Stomach (tissue), 9 donors: ENCODE data around the gene HRH1. TPM values are rescaled to one million over a fixed set of nuclear protein-coding genes. Genes with fewer than 3 reads are reported as not detected.

ENCODE experiments used
- DNase-seq, 2 donors: peaks; one replicate each; pipeline versions ENCODE4 v3.0.0 to v3.0.0-alpha.2; 2013 to 2019
- H3K27ac ChIP-seq, 5 donors: fragments of 200-600 bp in 4 of 5; sonication (generic) in 4 of 5; one replicate each; pipeline ENCODE4 v1.5.1; 2013 to 2019; ENCODE audit warnings: mild to moderate bottlenecking in 1 of 5, moderate library complexity in 1 of 5
- H3K27me3 ChIP-seq, 3 donors: fragments of 200-600 bp; sonication (generic); one replicate each; pipeline ENCODE4 v1.5.1; 2017 to 2019; ENCODE audit warnings: mixed run types in 1 of 3
- H3K36me3 ChIP-seq, 4 donors: fragments of 200-600 bp; sonication (generic); 1 replicate in 3 of 4; 2 replicates in 1 of 4; pipeline ENCODE4 v1.5.1; 2016 to 2019
- H3K4me1 ChIP-seq, 4 donors: fragments of 200-600 bp; sonication (generic); one replicate each; pipeline ENCODE4 v1.5.1; 2016 to 2019
- H3K4me3 ChIP-seq, 4 donors: fragments of 200-600 bp; sonication (generic) in 3 of 4; one replicate each; pipeline ENCODE4 v1.5.1; 2016 to 2019; ENCODE audit warnings: mild to moderate bottlenecking in 1 of 4
- H3K9me3 ChIP-seq, 4 donors: fragments of 200-600 bp; sonication (generic); one replicate each; pipeline ENCODE4 v1.5.1; 2016 to 2019
- CTCF ChIP-seq, 7 experiments: fragments of 450-650 bp in 4 of 7; fragments of 200-600 bp in 3 of 7; sonication (generic) in 3 of 7; IDR thresholded peaks; one replicate each; pipeline ENCODE4 v1.5.1; 2016 to 2019; ENCODE audit warnings: antibody characterized with exemption in 7 of 7, control low read depth in 2 of 7, mild to moderate bottlenecking in 1 of 7
- EP300 ChIP-seq: sonication (generic); formaldehyde crosslinking; IDR thresholded peaks from one replicate; pipeline ENCODE4 v1.6.1; 2017; ENCODE audit warnings: antibody characterized with exemption
- POLR2A ChIP-seq, 4 donors: fragments of 450-650 bp; IDR thresholded peaks; one replicate each; pipeline ENCODE4 v1.6.1; 2016; ENCODE audit warnings: antibody characterized with exemption in 4 of 4, control low read depth in 2 of 4, mild to moderate bottlenecking in 1 of 4, moderate library complexity in 1 of 4
- POLR2AphosphoS5 ChIP-seq, 3 donors: sonication (generic); formaldehyde crosslinking; IDR thresholded peaks; one replicate each; pipeline ENCODE4 v1.6.1; 2016; ENCODE audit warnings: antibody characterized with exemption in 3 of 3
- WGBS, 5 donors: extraction: QIAGEN DNeasy Blood & Tissue Kit in 3 of 5; methylation state at CpG; one replicate each; pipeline versions ENCODE4 v1.1.5 to v1.1.7; 2013 to 2018; 5-methylcytosine and 5-hydroxymethylcytosine counted together
- intact Hi-C: fragments of 100-400 bp; cut with DNase I; formaldehyde crosslinking; loops from one replicate; pipeline ENCODE4 v1.15.1; 2023; ENCODE audit warnings: low total_unique reads
- polyA plus RNA-seq, 3 donors: library from polyadenylated mRNA; stranded (reverse); fragments of 200-250 nt; gene quantifications; one replicate each; pipeline ENCODE4 v1.2.3, GENCODE V29; 2013
- total RNA-seq, 5 donors: library from RNA; depleted of rRNA; stranded (reverse); fragments of >200 nt; gene quantifications; one replicate each; pipeline versions ENCODE4 v1.1.0 to v1.2.3, GENCODE V29; 2014 to 2016
- donor health status: healthy with polysubstance abuse.
- donor health status: Bipolar disorder and iron deficiency.
- donor health status: healthy.

The HRH1 gene
- total and polyA plus RNA-seq, 8 donors, result under 0.01 to 5.0 (median 0.37) TPM; not detected in 1

GRCh38 chr3:11276901-11277300 is 122.6 kb downstream of the HRH1 start:
- peaks cover 2 to 52% (median 28%) of the 10 kb centered on the region in 4 donors for H3K36me3 ChIP-seq

GRCh38 chr3:11282250-11283138 is 128.2 kb downstream of the HRH1 start:
- Histone ChIP-seq H3K36me3 (peaks cover 4 to 54% (median 39%) of the 10 kb centered on the region in 4 donors), H3K9me3 (peaks cover 0 to 4% (median 0%) of the 10 kb centered on the region in 4 donors), H3K27me3 (no peaks in the 10 kb centered on the region), H3K4me1 (peaks cover 10 to 52% (median 24%) of the 10 kb centered on the region in 4 donors), H3K27ac (peak overlapping the region in 4 of 5 donors; percentile 17 to 63 (median 54)), H3K4me3 (no peak overlapping the region)
- 56 to 76% (median 68%) methylated on average over 5 of the region's 5 CpGs for WGBS, 5 donors
- intact Hi-C loops, result no loop called here
- TF ChIP-seq CTCF (IDR thresholded peaks at IDR 0.05) (no peak), POLR2AphosphoS5 (IDR thresholded peaks at IDR 0.05) (no peak), POLR2A (IDR thresholded peaks at IDR 0.05) (no peak)
- DNase-seq, result peak in 1 of 2 donors; percentile 86

More at GRCh38 chr3:11276901-11277300, 122.6 kb downstream of the HRH1 start:
- DNase-seq, result no peak
- H3K27me3 ChIP-seq, result no peaks in the 10 kb centered on the region
- peaks cover 0 to 7% (median 0%) of the 10 kb centered on the region in 4 donors for H3K9me3 ChIP-seq
- 79 to 94% (median 92%) methylated on average over 2 of the region's 2 CpGs for WGBS, 5 donors
- H3K27ac ChIP-seq, result no peak overlapping the region
- TF ChIP-seq POLR2AphosphoS5 (IDR thresholded peaks at IDR 0.05) (no peak), POLR2A (IDR thresholded peaks at IDR 0.05) (no peak), CTCF (IDR thresholded peaks at IDR 0.05) (no peak), EP300 (no peak)
- peaks cover 15 to 48% (median 24%) of the 10 kb centered on the region in 4 donors for H3K4me1 ChIP-seq
- intact Hi-C loops, result no loop called here
- no peak overlapping the region for H3K4me3 ChIP-seq

- no peaks in the 10 kb centered on the region for H3K9me3 ChIP-seq
- no peak overlapping the region for H3K4me3 ChIP-seq
- peak overlapping the region in 4 of 5 donors; percentile 17 to 63 (median 54) for H3K27ac ChIP-seq
- DNase-seq, result no peak
- no peak for TF ChIP-seq POLR2A (IDR thresholded peaks at IDR 0.05)
- TF ChIP-seq EP300, result no peak
- no peak for TF ChIP-seq CTCF (IDR thresholded peaks at IDR 0.05)
- TF ChIP-seq POLR2AphosphoS5 (IDR thresholded peaks at IDR 0.05), result no peak
- intact Hi-C loops, result no loop called here
- H3K4me1 ChIP-seq, result peaks cover 14 to 58% (median 30%) of the 10 kb centered on the region in 4 donors
- H3K27me3 ChIP-seq, result no peaks in the 10 kb centered on the region
- WGBS, 5 donors, result 70 to 79% (median 76%) methylated on average over 1 of the region's 1 CpG
- H3K36me3 ChIP-seq, result peaks cover 4 to 52% (median 35%) of the 10 kb centered on the region in 4 donors
Observed at GRCh38 chr3:11283139-11283475, 128.8 kb downstream of the HRH1 start.

GRCh38 chr3:11284011-11284410 is 129.7 kb downstream of the HRH1 start:
- intact Hi-C loops, result no loop called here
- peaks cover 4 to 45% (median 31%) of the 10 kb centered on the region in 4 donors for H3K36me3 ChIP-seq
- H3K27ac ChIP-seq, result peak overlapping the region in 1 of 5 donors; percentile 63
- no peak for DNase-seq
- H3K4me3 ChIP-seq, result no peak overlapping the region
- H3K4me1 ChIP-seq, result peaks cover 14 to 62% (median 36%) of the 10 kb centered on the region in 4 donors
- TF ChIP-seq EP300 (no peak), CTCF (IDR thresholded peaks at IDR 0.05) (no peak)
- H3K9me3 ChIP-seq, result no peaks in the 10 kb centered on the region
- no peaks in the 10 kb centered on the region for H3K27me3 ChIP-seq
- WGBS, 5 donors, result 96 to 100% (median 100%) methylated on average over 1 of the region's 1 CpG
